SK-N-SH (cell line): Measurements from ENCODE around the gene ITGA4. TPM values are rescaled to one million over a fixed set of nuclear protein-coding genes. Genes with fewer than 3 reads are reported as not detected.
A peak's percentile ranks its signal among the peaks of the same experiment; 100 is the strongest.

Experiments used
- CTCF ChIA-PET: fragments of 300-600, 350-600 bp; formaldehyde crosslinking; extraction: SDS; loops from one replicate; lab custom pipeline; 2021; lab: Yijun Ruan, JAX
- POLR2A ChIA-PET: fragments of 350-600 bp; sonication (Branson Sonifier 250); formaldehyde crosslinking; extraction: SDS; loops from one replicate; lab custom pipeline; 2020; ENCODE audit warnings: antibody characterized with exemption, inconsistent platforms; lab: Yijun Ruan, JAX
- DNase-seq: peaks from one replicate; pipeline ENCODE4 v3.0.0; 2012
- H2AFZ ChIP-seq: fragments of 200-600 bp; sonication (generic); 2 replicates; pipeline ENCODE4 v1.8.1; 2016; ENCODE audit warnings: antibody characterized with exemption, mild to moderate bottlenecking, low read depth
- H3F3A ChIP-seq: fragments of 200-600 bp; sonication (generic); replicated peaks from 2 replicates; pipeline ENCODE3; 2016; ENCODE audit warnings: antibody characterized with exemption, mild to moderate bottlenecking; ENCODE audit not compliant: insufficient read depth
- H3K27ac ChIP-seq, 2 experiments: fragments of 200-500 bp in 1 of 2; fragments of 200-600 bp in 1 of 2; sonication (Bioruptor generic) in 1 of 2; sonication (generic), shearing (Covaris generic) in 1 of 2; 2 replicates each; pipeline versions ENCODE4 v1.5.1 to v1.6.1; 2014 to 2016; ENCODE audit warnings: low read depth in 2 of 2, inconsistent platforms in 1 of 2, low read length in 1 of 2, mild to moderate bottlenecking in 1 of 2, mixed read lengths in 1 of 2
- H3K27me3 ChIP-seq: fragments of 200-600 bp; sonication (generic), shearing (Covaris generic); 2 replicates; pipeline ENCODE4 v1.6.1; 2016; ENCODE audit warnings: mixed run types; ENCODE audit not compliant: insufficient read depth
- H3K36me3 ChIP-seq, 2 experiments: fragments of 200-500 bp in 1 of 2; fragments of 200-600 bp in 1 of 2; sonication (Bioruptor generic) in 1 of 2; sonication (generic) in 1 of 2; replicated peaks in 1 of 2; 2 replicates each; pipeline versions ENCODE3 to v1.5.1; 2014 to 2016; ENCODE audit warnings: low read length in 1 of 2, mild to moderate bottlenecking in 1 of 2; ENCODE audit not compliant: insufficient read depth in 2 of 2, control insufficient read depth in 1 of 2
- H3K4me1 ChIP-seq, 2 experiments: fragments of 200-500 bp in 1 of 2; fragments of 200-600 bp in 1 of 2; sonication (Bioruptor generic) in 1 of 2; sonication (generic), shearing (Covaris generic) in 1 of 2; 2 replicates each; pipeline versions ENCODE4 v1.5.1 to v1.6.1; 2014 to 2016; ENCODE audit warnings: low read depth in 1 of 2, low read length in 1 of 2, mixed run types in 1 of 2; ENCODE audit not compliant: insufficient read depth in 2 of 2, control insufficient read depth in 1 of 2
- H3K4me2 ChIP-seq: fragments of 200-600 bp; sonication (generic), shearing (Covaris generic); 2 replicates; pipeline ENCODE4 v1.6.1; 2017; ENCODE audit warnings: mixed run types
- H3K4me3 ChIP-seq, 2 experiments: fragments of 200-500 bp in 1 of 2; fragments of 200-600 bp in 1 of 2; sonication (Bioruptor generic) in 1 of 2; sonication (generic), shearing (Covaris generic) in 1 of 2; 2 replicates each; pipeline versions ENCODE4 v1.5.1 to v1.8.1; 2014 to 2016; ENCODE audit warnings: low read depth in 2 of 2, inconsistent platforms in 1 of 2, low read length in 1 of 2, mild to moderate bottlenecking in 1 of 2, mixed read lengths in 1 of 2, moderate library complexity in 1 of 2
- H3K79me2 ChIP-seq: fragments of 200-600 bp; sonication (generic); 2 replicates; pipeline ENCODE4 v1.8.1; 2017; ENCODE audit warnings: mild to moderate bottlenecking; ENCODE audit not compliant: insufficient read depth
- H3K9ac ChIP-seq: fragments of 200-600 bp; sonication (generic); 2 replicates; pipeline ENCODE4 v1.6.1; 2017; ENCODE audit warnings: mixed run types
- H3K9me2 ChIP-seq: fragments of 200-600 bp; sonication (generic); 2 replicates; pipeline ENCODE4 v1.6.1; 2017; ENCODE audit warnings: mixed run types
- H3K9me3 ChIP-seq: fragments of 200-600 bp; sonication (generic); 2 replicates; pipeline ENCODE4 v1.6.1; 2017; ENCODE audit warnings: mixed run types, mild to moderate bottlenecking, moderate library complexity
- H4K20me1 ChIP-seq: fragments of 200-600 bp; sonication (generic); 2 replicates; pipeline ENCODE4 v1.6.1; 2017; ENCODE audit warnings: mild to moderate bottlenecking, mixed run types; ENCODE audit not compliant: insufficient read depth
- ELF1 ChIP-seq: IDR thresholded peaks from 2 replicates; pipeline ENCODE4 v1.4.0; 2012
- EP300 ChIP-seq, 2 experiments: IDR thresholded peaks; 2 replicates each; pipeline versions ENCODE4 v1.4.0 to v1.6.1; 2012; ENCODE audit warnings: borderline replicate concordance in 1 of 2, low read depth in 1 of 2, low read length in 1 of 2
- GABPA ChIP-seq: IDR thresholded peaks from 2 replicates; pipeline ENCODE4 v1.4.0; 2012; ENCODE audit warnings: low read depth, mild to moderate bottlenecking
- MEF2A ChIP-seq: IDR thresholded peaks from 2 replicates; pipeline ENCODE4 v1.4.0; 2012; ENCODE audit warnings: low read depth, borderline replicate concordance
- PBX3 ChIP-seq: IDR thresholded peaks from 2 replicates; pipeline ENCODE4; 2012
- RFX5 ChIP-seq: IDR thresholded peaks from 2 replicates; pipeline ENCODE4 v1.6.1; 2012; ENCODE audit warnings: mild to moderate bottlenecking, improper control_type of control experiment, low read length
- RXRA ChIP-seq: IDR thresholded peaks from 2 replicates; pipeline ENCODE4 v1.4.0; 2012; ENCODE audit warnings: low read depth, mild to moderate bottlenecking, borderline replicate concordance
- TAF1 ChIP-seq: IDR thresholded peaks from 2 replicates; pipeline ENCODE4 v1.6.1; 2012; ENCODE audit warnings: low read depth, mild to moderate bottlenecking, low read length, moderate library complexity, borderline replicate concordance
- TCF12 ChIP-seq: IDR thresholded peaks from 2 replicates; pipeline ENCODE4 v1.4.0; 2012
- WGBS: methylation state at CpG from one replicate; pipeline ENCODE4 v1.1.6; 2017; ENCODE audit warnings: low lambda C conversion rate; 5-methylcytosine and 5-hydroxymethylcytosine counted together
- polyA plus RNA-seq, 3 experiments: library from polyadenylated mRNA; depleted of rRNA; stranded (reverse); fragments of >200 nt; gene quantifications; 2 replicates each; pipeline ENCODE4 v1.2.3, GENCODE V29; 2012
- TF ChIP-seq, protein P1 (sequence below): IDR thresholded peaks from 2 replicates; pipeline ENCODE4 v1.4.0; 2012; ENCODE audit warnings: low read depth, borderline replicate concordance

The ITGA4 gene
- polyA plus RNA-seq, 1 of the 3 experiments (the other 2 are of a cell fraction): 10.5 TPM

- peaks cover 20% of the 10 kb centered on the region; the same call in 1 of the 2 replicates for H3K79me2 ChIP-seq
- no peaks in the 10 kb centered on the region for H3K36me3 ChIP-seq
- H3F3A ChIP-seq: peaks cover 18% of the 10 kb centered on the region
- H3K4me1 ChIP-seq: peaks cover 7 to 14% of the 10 kb centered on the region in 2 experiments; a peak in 3 of 4 replicates
- H3K9ac ChIP-seq: no peak overlapping the region
- no peaks in the 10 kb centered on the region for H3K9me2 ChIP-seq
- no peaks in the 10 kb centered on the region for H4K20me1 ChIP-seq
- 55% methylated on average over 1 of the region's 1 CpG for WGBS
- no peaks in the 10 kb centered on the region for H3K27me3 ChIP-seq
- POLR2A ChIA-PET: no interaction called here
- DNase-seq: no peak
- H3K4me3 ChIP-seq: no peak overlapping the region; a peak in 2 of 4 replicates
- H3K4me2 ChIP-seq: peak overlapping the region; percentile 23; the same call in 1 of the 2 replicates
- no peaks in the 10 kb centered on the region for H3K9me3 ChIP-seq
- H2AFZ ChIP-seq: no peak overlapping the region
- TF ChIP-seq RXRA (0 out of 2 replicates have a peak, but pooled peaks have one; percentile 6), MEF2A (peak; percentile 51; the same call in 1 of the 2 replicates), ELF1 (no peak), TCF12 (0 out of 2 replicates have a peak, but pooled peaks have one; percentile 6), PBX3 (0 out of 2 replicates have a peak, but pooled peaks have one; percentile 37)
- TF ChIP-seq, all 33 proteins: peak for 4
- CTCF ChIA-PET: interaction anchor here (0.6 to 6.9 kb wide), 2 partner anchors 355 to 1333 kb away, joined by 3 to 65 read pairs; no protein-coding TSS in a partner anchor
- peak overlapping the region; percentile 6 to 16; a peak in 3 of 4 replicates for H3K27ac ChIP-seq
Observed at GRCh38 chr2:181459621-181460021, 2.4 kb downstream of the ITGA4 start.

GRCh38 chr2:181461056-181461997 lies 4.1 kb downstream of the ITGA4 start:
- Histone ChIP-seq H3F3A (peaks cover 23% of the 10 kb centered on the region), H3K79me2 (peaks cover 20% of the 10 kb centered on the region; the same call in 1 of the 2 replicates), H4K20me1 (no peaks in the 10 kb centered on the region), H2AFZ (no peak overlapping the region), H3K27ac (no peak overlapping the region), H3K9me3 (no peaks in the 10 kb centered on the region), H3K4me2 (no peak overlapping the region), H3K4me3 (no peak overlapping the region), H3K9me2 (no peaks in the 10 kb centered on the region), H3K36me3 (no peaks in the 10 kb centered on the region), H3K4me1 (peaks cover 7 to 14% of the 10 kb centered on the region in 2 experiments; a peak in 3 of 4 replicates), H3K27me3 (no peaks in the 10 kb centered on the region), H3K9ac (no peak overlapping the region)
- DNase-seq: no peak
- no peak for TF ChIP-seq EP300 (IDR thresholded peaks at IDR 0.05; ENCODE audit: borderline replicate concordance in 1 of 2, low read depth in 1 of 2, low read length in 1 of 2)
- 87% methylated on average over 6 of the region's 7 CpGs for WGBS
- ChIA-PET POLR2A (no interaction called here), CTCF (interaction anchor here (1.3 to 6.9 kb wide), 2 partner anchors 249 to 356 kb away, joined by 3 to 65 read pairs; no protein-coding TSS in a partner anchor)

DNA sequence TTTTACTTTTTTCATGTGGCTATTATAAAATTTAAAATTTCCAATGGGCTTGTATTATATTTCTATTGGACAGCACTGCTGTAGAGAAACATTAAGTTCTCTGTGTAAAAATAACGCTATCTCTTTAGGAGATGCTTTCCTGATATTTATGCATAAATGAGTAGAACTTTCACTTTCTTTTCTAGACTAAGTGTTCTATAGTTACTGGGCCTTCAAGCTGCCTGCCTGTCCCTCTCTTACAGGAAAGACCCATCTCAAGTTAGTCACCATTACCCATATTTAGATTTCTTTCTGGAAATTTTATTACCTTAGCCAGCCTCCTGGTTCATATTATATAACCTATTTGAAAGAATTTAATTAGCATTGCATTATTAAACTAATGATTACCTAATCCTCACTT lies 4.8 kb downstream of the ITGA4 start:
- TF ChIP-seq GABPA (no peak), RFX5 (no peak), TAF1 (no peak)
- TF ChIP-seq, protein P1, sequence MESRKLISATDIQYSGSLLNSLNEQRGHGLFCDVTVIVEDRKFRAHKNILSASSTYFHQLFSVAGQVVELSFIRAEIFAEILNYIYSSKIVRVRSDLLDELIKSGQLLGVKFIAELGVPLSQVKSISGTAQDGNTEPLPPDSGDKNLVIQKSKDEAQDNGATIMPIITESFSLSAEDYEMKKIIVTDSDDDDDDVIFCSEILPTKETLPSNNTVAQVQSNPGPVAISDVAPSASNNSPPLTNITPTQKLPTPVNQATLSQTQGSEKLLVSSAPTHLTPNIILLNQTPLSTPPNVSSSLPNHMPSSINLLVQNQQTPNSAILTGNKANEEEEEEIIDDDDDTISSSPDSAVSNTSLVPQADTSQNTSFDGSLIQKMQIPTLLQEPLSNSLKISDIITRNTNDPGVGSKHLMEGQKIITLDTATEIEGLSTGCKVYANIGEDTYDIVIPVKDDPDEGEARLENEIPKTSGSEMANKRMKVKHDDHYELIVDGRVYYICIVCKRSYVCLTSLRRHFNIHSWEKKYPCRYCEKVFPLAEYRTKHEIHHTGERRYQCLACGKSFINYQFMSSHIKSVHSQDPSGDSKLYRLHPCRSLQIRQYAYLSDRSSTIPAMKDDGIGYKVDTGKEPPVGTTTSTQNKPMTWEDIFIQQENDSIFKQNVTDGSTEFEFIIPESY: no peak
- no peaks in the 10 kb centered on the region for H3K9me2 ChIP-seq
- no peak overlapping the region for H3K4me3 ChIP-seq
- no peak overlapping the region for H3K9ac ChIP-seq
- H2AFZ ChIP-seq: peak overlapping the region; percentile 61; the same call in 1 of the 2 replicates
- H3K4me1 ChIP-seq: peaks cover 7 to 10% of the 10 kb centered on the region in 2 experiments; a peak in 3 of 4 replicates
- peaks cover 30% of the 10 kb centered on the region for H3F3A ChIP-seq
- no peak for DNase-seq
- H3K27ac ChIP-seq: no peak overlapping the region
- ChIA-PET POLR2A (no interaction called here), CTCF (no interaction called here)
- WGBS: 84% methylated on average over 1 of the region's 1 CpG
- H3K27me3 ChIP-seq: no peaks in the 10 kb centered on the region
- H3K79me2 ChIP-seq: peaks cover 20% of the 10 kb centered on the region; the same call in 1 of the 2 replicates
- no peak overlapping the region for H3K4me2 ChIP-seq
- no peaks in the 10 kb centered on the region for H3K9me3 ChIP-seq
- no peaks in the 10 kb centered on the region for H4K20me1 ChIP-seq
- no peaks in the 10 kb centered on the region for H3K36me3 ChIP-seq
